ENCODE results near the gene ACYP1. TPM values are rescaled to one million over a fixed set of nuclear protein-coding genes. Genes with fewer than 3 reads are reported as not detected.
A peak's percentile ranks its signal among the peaks of the same experiment; 100 is the strongest.

The ACYP1 gene
- total RNA-seq = 16.7 to 17.5 TPM (median 17.3 TPM) in 3 replicates

GRCh38 chr14:75063491-75064204 lies at the start of gene ACYP1:
TSS of gene ACYP1 (minus strand) at chr14:75064024. CDS start at chr14:75063553, 471 bp downstream.
- peak; percentile 84 to 97 for DNase-seq (ENCODE audit: low spot score in 2 of 2, unreplicated experiment in 2 of 2)
- no peak for TF ChIP-seq CTCF (IDR thresholded peaks at IDR 0.05; ENCODE audit: unreplicated experiment)
- H3K4me1 Mint-ChIP-seq = peaks cover 20% of the 10 kb centered on the region
- H3K4me3 Mint-ChIP-seq = peak within 1 kb of the TSS; percentile 97
- no peaks in the 10 kb centered on the region for H3K27me3 Mint-ChIP-seq (ENCODE audit: low read depth)
- H3K36me3 Mint-ChIP-seq = peaks cover 13% of the 10 kb centered on the region
- peaks cover 7% of the 10 kb centered on the region for H3K9me3 Mint-ChIP-seq
- H3K27ac Mint-ChIP-seq = peak within 1 kb of the TSS; percentile 87

- Mint-ChIP-seq H3K9me3 (no peaks in the 10 kb centered on the region), H3K27me3 (ENCODE audit: low read depth) (no peaks in the 10 kb centered on the region), H3K4me1 (no peaks in the 10 kb centered on the region), H3K36me3 (peaks cover 56% of the 10 kb centered on the region), H3K4me3 (no peak overlapping the region), H3K27ac (no peak overlapping the region)
- DNase-seq (ENCODE audit: low spot score in 2 of 2, unreplicated experiment in 2 of 2) = no peak
- TF ChIP-seq CTCF (IDR thresholded peaks at IDR 0.05; ENCODE audit: unreplicated experiment) = no peak
These were observed 46.1 kb upstream of the ACYP1 start for GRCh38 chr14:75109877-75110276.

- no peak for DNase-seq (ENCODE audit: low spot score in 2 of 2, unreplicated experiment in 2 of 2)
- Mint-ChIP-seq H3K9me3 (no peaks in the 10 kb centered on the region), H3K27ac (no peak overlapping the region), H3K4me1 (no peaks in the 10 kb centered on the region), H3K36me3 (peaks cover 56% of the 10 kb centered on the region), H3K4me3 (no peak overlapping the region), H3K27me3 (ENCODE audit: low read depth) (no peaks in the 10 kb centered on the region)
- no peak for TF ChIP-seq CTCF (IDR thresholded peaks at IDR 0.05; ENCODE audit: unreplicated experiment)
These were observed 43.4 kb upstream of the ACYP1 start for GRCh38 chr14:75107186-75107585.

GRCh38 chr14:75101491-75101890 lies 37.7 kb upstream of the ACYP1 start:
- TF ChIP-seq CTCF (IDR thresholded peaks at IDR 0.05; ENCODE audit: unreplicated experiment) = no peak
- Mint-ChIP-seq H3K27ac (no peak overlapping the region), H3K4me1 (no peaks in the 10 kb centered on the region), H3K9me3 (no peaks in the 10 kb centered on the region), H3K27me3 (ENCODE audit: low read depth) (no peaks in the 10 kb centered on the region), H3K36me3 (peaks cover 56% of the 10 kb centered on the region), H3K4me3 (no peak overlapping the region)
- DNase-seq (ENCODE audit: low spot score in 2 of 2, unreplicated experiment in 2 of 2) = no peak

- no peak for TF ChIP-seq CTCF (IDR thresholded peaks at IDR 0.05; ENCODE audit: unreplicated experiment)
These were observed 34.9 kb upstream of the ACYP1 start for GRCh38 chr14:75098682-75099081.

More at GRCh38 chr14:75098682-75099081, 34.9 kb upstream of the ACYP1 start:
- Mint-ChIP-seq H3K4me3 (no peak overlapping the region), H3K27ac (no peak overlapping the region), H3K36me3 (peaks cover 46% of the 10 kb centered on the region), H3K27me3 (ENCODE audit: low read depth) (no peaks in the 10 kb centered on the region), H3K9me3 (no peaks in the 10 kb centered on the region), H3K4me1 (no peaks in the 10 kb centered on the region)
- no peak for DNase-seq (ENCODE audit: low spot score in 2 of 2, unreplicated experiment in 2 of 2)
